Measurements from ENCODE around the gene TET3.

DNA sequence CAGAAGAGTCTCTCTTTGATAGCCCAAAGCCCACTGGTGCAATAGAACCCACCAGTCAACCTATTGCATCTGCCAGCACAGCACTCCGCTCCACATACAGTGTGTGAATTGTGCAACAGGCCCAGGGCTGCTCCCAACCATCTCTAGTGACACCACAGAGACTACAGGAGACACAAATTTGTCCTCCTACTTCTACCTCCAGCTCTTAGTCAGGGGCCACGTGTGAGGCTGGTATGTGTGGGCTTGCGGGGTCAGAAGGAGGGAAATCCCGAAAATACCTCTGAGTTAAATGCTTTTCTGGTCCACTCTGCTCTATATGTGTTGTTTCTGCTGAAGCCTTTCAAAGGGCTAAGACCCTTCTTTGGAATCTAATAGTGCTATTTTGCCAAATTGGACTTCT is 40.0 kb upstream of the TET3 start:
- TF ChIP-seq, protein P1, sequence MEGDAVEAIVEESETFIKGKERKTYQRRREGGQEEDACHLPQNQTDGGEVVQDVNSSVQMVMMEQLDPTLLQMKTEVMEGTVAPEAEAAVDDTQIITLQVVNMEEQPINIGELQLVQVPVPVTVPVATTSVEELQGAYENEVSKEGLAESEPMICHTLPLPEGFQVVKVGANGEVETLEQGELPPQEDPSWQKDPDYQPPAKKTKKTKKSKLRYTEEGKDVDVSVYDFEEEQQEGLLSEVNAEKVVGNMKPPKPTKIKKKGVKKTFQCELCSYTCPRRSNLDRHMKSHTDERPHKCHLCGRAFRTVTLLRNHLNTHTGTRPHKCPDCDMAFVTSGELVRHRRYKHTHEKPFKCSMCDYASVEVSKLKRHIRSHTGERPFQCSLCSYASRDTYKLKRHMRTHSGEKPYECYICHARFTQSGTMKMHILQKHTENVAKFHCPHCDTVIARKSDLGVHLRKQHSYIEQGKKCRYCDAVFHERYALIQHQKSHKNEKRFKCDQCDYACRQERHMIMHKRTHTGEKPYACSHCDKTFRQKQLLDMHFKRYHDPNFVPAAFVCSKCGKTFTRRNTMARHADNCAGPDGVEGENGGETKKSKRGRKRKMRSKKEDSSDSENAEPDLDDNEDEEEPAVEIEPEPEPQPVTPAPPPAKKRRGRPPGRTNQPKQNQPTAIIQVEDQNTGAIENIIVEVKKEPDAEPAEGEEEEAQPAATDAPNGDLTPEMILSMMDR (IDR thresholded peaks at IDR 0.05) = no peak
- no peak for TF ChIP-seq POLR2A (IDR thresholded peaks at IDR 0.05)

All from sigmoid colon (tissue), 3 donors.